ENCODE data around the gene UTP11.

UTP11 gene

DNA sequence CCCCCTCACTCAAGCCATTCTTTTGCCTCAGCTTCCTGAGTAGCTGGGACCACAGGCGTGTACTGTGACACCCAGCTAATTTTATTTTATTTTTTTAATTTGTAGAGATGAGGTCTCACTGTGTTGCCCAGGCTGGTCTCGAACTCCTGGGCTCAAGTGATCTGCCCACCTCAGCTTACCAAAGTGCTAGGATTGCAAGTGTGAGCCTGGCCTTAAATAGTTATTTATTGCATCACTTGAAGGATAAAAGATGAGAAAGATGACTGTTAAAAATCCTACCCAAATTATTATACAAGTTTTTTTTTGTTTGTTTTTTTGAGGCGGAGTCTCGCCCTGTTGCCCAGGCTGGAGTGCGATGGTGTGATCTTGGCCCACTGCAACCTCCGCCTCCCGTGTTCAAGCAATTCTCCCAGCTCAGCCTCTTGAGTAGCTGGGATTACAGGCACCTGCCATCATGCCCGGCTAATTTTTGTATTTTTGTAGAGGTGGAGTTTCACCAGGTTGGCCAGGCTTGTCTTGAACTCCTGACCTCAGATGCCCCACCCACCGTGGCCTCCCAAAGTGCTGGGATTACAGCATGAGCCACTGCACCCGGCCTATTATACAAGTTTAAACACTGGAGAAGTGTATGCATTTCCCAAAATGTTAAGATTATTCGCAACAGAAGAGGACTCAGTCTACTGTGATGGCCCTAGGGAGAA, 2.3 kb downstream of the UTP11 start:
- Histone ChIP-seq H3K4me1 (ENCODE audit: control insufficient read depth in 1 of 2, insufficient read depth in 2 of 2, low read length in 2 of 2) (peaks cover 3 to 9% of the 10 kb centered on the region in 2 experiments), H3K9me3 (ENCODE audit: insufficient read depth, low read depth, low read length) (no peaks in the 10 kb centered on the region), H3K23ac (ENCODE audit: low read length) (no peak overlapping the region), H2BK12ac (ENCODE audit: low read length) (no peak overlapping the region), H3K4ac (ENCODE audit: low read depth, low read length) (peak overlapping the region; percentile 66), H3K36me3 (ENCODE audit: control insufficient read depth in 1 of 2, insufficient read depth in 2 of 2, low read length in 2 of 2) (peaks cover 13 to 28% of the 10 kb centered on the region in 2 experiments), H2AFZ (ENCODE audit: insufficient read depth, low read length, poor library complexity) (no peak overlapping the region), H4K12ac (ENCODE audit: low read depth, low read length) (no peak overlapping the region), H3K4me3 (ENCODE audit: low read depth, low read length) (no peak overlapping the region), H4K91ac (ENCODE audit: low read depth, low read length) (no peak overlapping the region), H3K27ac (ENCODE audit: low read depth, low read length) (no peak overlapping the region), H4K8ac (ENCODE audit: low read depth, low read length) (no peak overlapping the region), H3K4me2 (ENCODE audit: low read length) (no peak overlapping the region), H3K27me3 (ENCODE audit: insufficient read depth, low read length) (no peaks in the 10 kb centered on the region), H2AK5ac (ENCODE audit: low read length) (no peak overlapping the region), H3K9ac (ENCODE audit: low read length) (no peak overlapping the region), H3K18ac (ENCODE audit: low read length) (no peak overlapping the region), H2BK5ac (ENCODE audit: low read depth, low read length, poor library complexity) (no peak overlapping the region), H3K79me2 (ENCODE audit: control insufficient read depth, insufficient read depth, low read length, poor library complexity) (peaks cover 7% of the 10 kb centered on the region), H3K14ac (ENCODE audit: low read length) (no peak overlapping the region), H2BK120ac (ENCODE audit: insufficient read depth, low read length, poor library complexity) (no peak overlapping the region), H3K79me1 (ENCODE audit: low read length) (peaks cover 8% of the 10 kb centered on the region)
- DNase-seq, result no peak
- no CpG with 5 or more reads among the region's 11 CpGs for WGBS (ENCODE audit: extremely low coverage, insufficient coverage, insufficient read length)

DNA sequence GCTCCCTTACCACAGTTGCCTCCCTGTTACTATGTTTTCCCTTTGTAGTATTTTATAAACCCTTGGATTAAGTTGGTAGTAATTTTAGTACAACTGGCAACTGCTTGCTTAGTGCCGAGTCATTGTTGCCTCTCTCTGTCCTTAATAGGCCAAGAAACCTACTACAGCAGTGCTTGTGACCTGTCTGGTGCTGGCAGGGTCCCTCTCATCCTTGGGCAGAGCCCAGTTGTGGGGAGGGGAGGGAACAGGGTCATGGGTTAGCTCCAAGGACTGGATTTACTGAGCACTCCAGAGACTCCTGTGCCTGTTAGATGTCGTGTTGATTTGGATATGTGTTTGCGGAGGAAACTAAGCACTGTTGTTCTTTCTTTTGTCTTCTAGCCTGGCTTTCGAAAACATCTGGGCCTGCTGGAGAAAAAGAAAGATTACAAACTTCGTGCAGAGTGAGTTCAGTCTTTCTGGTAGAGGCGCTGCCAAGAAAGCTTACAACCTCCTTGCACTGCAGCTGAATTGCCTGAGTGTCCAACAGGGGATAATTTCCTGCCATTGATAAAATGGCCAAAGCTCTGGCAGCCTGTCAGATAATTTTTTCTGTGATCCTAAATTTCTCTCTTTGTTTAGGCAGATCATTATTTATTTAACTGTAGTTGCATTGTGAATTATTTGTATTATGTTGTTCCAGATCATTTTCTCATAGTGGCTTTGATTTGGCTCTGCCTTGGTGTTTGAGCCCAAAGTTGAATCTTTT, 3.6 kb downstream of the UTP11 start:
- H2BK12ac ChIP-seq (ENCODE audit: low read length), result no peak overlapping the region
- H3K9me3 ChIP-seq (ENCODE audit: insufficient read depth, low read depth, low read length), result no peaks in the 10 kb centered on the region
- H3K9ac ChIP-seq (ENCODE audit: low read length), result no peak overlapping the region
- H3K79me2 ChIP-seq (ENCODE audit: control insufficient read depth, insufficient read depth, low read length, poor library complexity), result peaks cover 7% of the 10 kb centered on the region
- peak overlapping the region; percentile 19 for H3K4ac ChIP-seq (ENCODE audit: low read depth, low read length)
- H3K27ac ChIP-seq (ENCODE audit: low read depth, low read length), result no peak overlapping the region
- H3K4me2 ChIP-seq (ENCODE audit: low read length), result no peak overlapping the region
- H3K4me3 ChIP-seq (ENCODE audit: low read depth, low read length), result no peak overlapping the region
- H2AFZ ChIP-seq (ENCODE audit: insufficient read depth, low read length, poor library complexity), result no peak overlapping the region
- no peaks in the 10 kb centered on the region for H3K27me3 ChIP-seq (ENCODE audit: insufficient read depth, low read length)
- peaks cover 19 to 37% of the 10 kb centered on the region in 2 experiments for H3K36me3 ChIP-seq (ENCODE audit: control insufficient read depth in 1 of 2, insufficient read depth in 2 of 2, low read length in 2 of 2)
- peaks cover 3 to 9% of the 10 kb centered on the region in 2 experiments for H3K4me1 ChIP-seq (ENCODE audit: control insufficient read depth in 1 of 2, insufficient read depth in 2 of 2, low read length in 2 of 2)
- no peak overlapping the region for H4K91ac ChIP-seq (ENCODE audit: low read depth, low read length)
- H2BK5ac ChIP-seq (ENCODE audit: low read depth, low read length, poor library complexity), result no peak overlapping the region
- H3K14ac ChIP-seq (ENCODE audit: low read length), result no peak overlapping the region
- DNase-seq, result no peak
- WGBS (ENCODE audit: extremely low coverage, insufficient coverage, insufficient read length), result no CpG with 5 or more reads among the region's 6 CpGs
- no peak overlapping the region for H4K8ac ChIP-seq (ENCODE audit: low read depth, low read length)
- H4K12ac ChIP-seq (ENCODE audit: low read depth, low read length), result no peak overlapping the region
- no peak overlapping the region for H3K18ac ChIP-seq (ENCODE audit: low read length)
- no peak overlapping the region for H2BK120ac ChIP-seq (ENCODE audit: insufficient read depth, low read length, poor library complexity)
- H3K79me1 ChIP-seq (ENCODE audit: low read length), result peaks cover 8% of the 10 kb centered on the region
- H2AK5ac ChIP-seq (ENCODE audit: low read length), result no peak overlapping the region
- no peak overlapping the region for H3K23ac ChIP-seq (ENCODE audit: low read length)

GRCh38 chr1:38018864-38019343, 6.4 kb downstream of the UTP11 start:
- Histone ChIP-seq H2AFZ (ENCODE audit: insufficient read depth, low read length, poor library complexity) (no peak overlapping the region), H4K91ac (ENCODE audit: low read depth, low read length) (no peak overlapping the region), H3K18ac (ENCODE audit: low read length) (no peak overlapping the region), H2BK5ac (ENCODE audit: low read depth, low read length, poor library complexity) (no peak overlapping the region), H3K4me3 (ENCODE audit: low read depth, low read length) (no peak overlapping the region), H4K12ac (ENCODE audit: low read depth, low read length) (no peak overlapping the region), H2BK12ac (ENCODE audit: low read length) (no peak overlapping the region), H3K9me3 (ENCODE audit: insufficient read depth, low read depth, low read length) (no peaks in the 10 kb centered on the region), H3K27me3 (ENCODE audit: insufficient read depth, low read length) (no peaks in the 10 kb centered on the region), H3K79me2 (ENCODE audit: control insufficient read depth, insufficient read depth, low read length, poor library complexity) (no peaks in the 10 kb centered on the region), H4K8ac (ENCODE audit: low read depth, low read length) (no peak overlapping the region), H3K14ac (ENCODE audit: low read length) (no peak overlapping the region), H3K79me1 (ENCODE audit: low read length) (no peaks in the 10 kb centered on the region), H3K36me3 (ENCODE audit: control insufficient read depth in 1 of 2, insufficient read depth in 2 of 2, low read length in 2 of 2) (peaks cover 32 to 55% of the 10 kb centered on the region in 2 experiments), H3K4me1 (ENCODE audit: control insufficient read depth in 1 of 2, insufficient read depth in 2 of 2, low read length in 2 of 2) (no peaks in the 10 kb centered on the region), H2BK120ac (ENCODE audit: insufficient read depth, low read length, poor library complexity) (no peak overlapping the region), H3K4ac (ENCODE audit: low read depth, low read length) (no peak overlapping the region), H3K27ac (ENCODE audit: low read depth, low read length) (no peak overlapping the region), H3K23ac (ENCODE audit: low read length) (no peak overlapping the region), H2AK5ac (ENCODE audit: low read length) (no peak overlapping the region), H3K9ac (ENCODE audit: low read length) (no peak overlapping the region), H3K4me2 (ENCODE audit: low read length) (no peak overlapping the region)
- DNase-seq, result peak in 1 of 2 donors; percentile 41
- no CpG with 5 or more reads among the region's 6 CpGs for WGBS (ENCODE audit: extremely low coverage, insufficient coverage, insufficient read length)

GRCh38 chr1:38020396-38020795, 7.9 kb downstream of the UTP11 start:
- H3K27me3 ChIP-seq (ENCODE audit: insufficient read depth, low read length), result no peaks in the 10 kb centered on the region
- no peak overlapping the region for H2AK5ac ChIP-seq (ENCODE audit: low read length)
- no peak overlapping the region for H4K8ac ChIP-seq (ENCODE audit: low read depth, low read length)
- H3K9ac ChIP-seq (ENCODE audit: low read length), result no peak overlapping the region
- H3K9me3 ChIP-seq (ENCODE audit: insufficient read depth, low read depth, low read length), result no peaks in the 10 kb centered on the region
- peaks cover 37 to 60% of the 10 kb centered on the region in 2 experiments for H3K36me3 ChIP-seq (ENCODE audit: control insufficient read depth in 1 of 2, insufficient read depth in 2 of 2, low read length in 2 of 2)
- H3K18ac ChIP-seq (ENCODE audit: low read length), result no peak overlapping the region
- no peaks in the 10 kb centered on the region for H3K79me2 ChIP-seq (ENCODE audit: control insufficient read depth, insufficient read depth, low read length, poor library complexity)
- no peak overlapping the region for H4K91ac ChIP-seq (ENCODE audit: low read depth, low read length)
- H2AFZ ChIP-seq (ENCODE audit: insufficient read depth, low read length, poor library complexity), result no peak overlapping the region
- no peak overlapping the region for H2BK5ac ChIP-seq (ENCODE audit: low read depth, low read length, poor library complexity)
- H2BK120ac ChIP-seq (ENCODE audit: insufficient read depth, low read length, poor library complexity), result no peak overlapping the region
- no peak overlapping the region for H3K4ac ChIP-seq (ENCODE audit: low read depth, low read length)
- no peak overlapping the region for H3K27ac ChIP-seq (ENCODE audit: low read depth, low read length)
- H3K4me2 ChIP-seq (ENCODE audit: low read length), result no peak overlapping the region
- H3K4me3 ChIP-seq (ENCODE audit: low read depth, low read length), result no peak overlapping the region
- no peak overlapping the region for H2BK12ac ChIP-seq (ENCODE audit: low read length)
- no peak overlapping the region for H3K14ac ChIP-seq (ENCODE audit: low read length)
- H3K23ac ChIP-seq (ENCODE audit: low read length), result no peak overlapping the region
- no CpG with 5 or more reads among the region's 2 CpGs for WGBS (ENCODE audit: extremely low coverage, insufficient coverage, insufficient read length)
- H3K4me1 ChIP-seq (ENCODE audit: control insufficient read depth in 1 of 2, insufficient read depth in 2 of 2, low read length in 2 of 2), result no peaks in the 10 kb centered on the region
- no peaks in the 10 kb centered on the region for H3K79me1 ChIP-seq (ENCODE audit: low read length)
- no peak overlapping the region for H4K12ac ChIP-seq (ENCODE audit: low read depth, low read length)
- peak in 1 of 2 donors; percentile 66 for DNase-seq
